Gastroesophageal sphincter (tissue), 4 donors: ENCODE data around the gene TP53TG5. TPM values are rescaled to one million over a fixed set of nuclear protein-coding genes. Genes with fewer than 3 reads are reported as not detected.

Experiments
- ATAC-seq: fragments of 150-250 bp; one replicate; pipeline ENCODE4 v1.9.1; 2016; ENCODE audit warnings: mild to moderate bottlenecking, moderate library complexity
- H3K27ac ChIP-seq, 4 donors: fragments of 200-600 bp; sonication (generic) in 3 of 4; 1 replicate in 3 of 4; 2 replicates in 1 of 4; pipeline ENCODE4 v1.5.1; 2016 to 2019
- H3K27me3 ChIP-seq: fragments of 200-600 bp; sonication (generic); one replicate; pipeline ENCODE4 v1.5.1; 2019
- H3K36me3 ChIP-seq, 2 donors: fragments of 200-600 bp; sonication (generic); one replicate each; pipeline ENCODE4 v1.5.1; 2019; ENCODE audit warnings: control low read depth in 1 of 2
- H3K4me1 ChIP-seq, 3 donors: fragments of 200-600 bp; sonication (generic); 1 replicate in 2 of 3; 2 replicates in 1 of 3; pipeline ENCODE4 v1.5.1; 2016 to 2019; ENCODE audit warnings: control low read depth in 2 of 3
- H3K4me3 ChIP-seq, 2 donors: fragments of 200-600 bp; sonication (generic); one replicate each; pipeline ENCODE4 v1.5.1; 2019; ENCODE audit warnings: mild to moderate bottlenecking in 1 of 2, moderate library complexity in 1 of 2
- H3K9me3 ChIP-seq, 3 donors: fragments of 200-600 bp; sonication (generic); one replicate each; pipeline ENCODE4 v1.5.1; 2017 to 2019; ENCODE audit warnings: control low read depth in 2 of 3
- EP300 ChIP-seq: sonication (generic); formaldehyde crosslinking; IDR thresholded peaks from one replicate; pipeline ENCODE4 v1.6.1; 2017; ENCODE audit warnings: antibody characterized with exemption, mild to moderate bottlenecking
- POLR2A ChIP-seq, 2 donors: fragments of 450-650 bp; IDR thresholded peaks; one replicate each; pipeline ENCODE4 v1.6.1; 2017; ENCODE audit warnings: antibody characterized with exemption in 2 of 2, mild to moderate bottlenecking in 2 of 2, moderate library complexity in 1 of 2
- POLR2AphosphoS5 ChIP-seq: sonication (generic); formaldehyde crosslinking; IDR thresholded peaks from one replicate; pipeline ENCODE4 v1.6.1; 2017; ENCODE audit warnings: antibody characterized with exemption
- WGBS, 2 donors: methylation state at CpG; one replicate each; pipeline ENCODE4 v1.1.5; 2018; ENCODE audit warnings: low coverage in 1 of 2; 5-methylcytosine and 5-hydroxymethylcytosine counted together
- total RNA-seq, 4 donors: library from RNA; depleted of rRNA; stranded (reverse); fragments of >200 nt; gene quantifications; one replicate each; pipeline ENCODE4 v1.1.0, GENCODE V29; 2016
- TF ChIP-seq, protein P1 (sequence below), 4 experiments: fragments of 200-600 bp in 2 of 4; fragments of 450-650 bp in 2 of 4; sonication (generic) in 1 of 4; IDR thresholded peaks; one replicate each; pipeline ENCODE4 v1.5.1; 2017 to 2019; ENCODE audit warnings: antibody characterized with exemption in 4 of 4, mild to moderate bottlenecking in 2 of 4, moderate library complexity in 2 of 4

TP53TG5 gene
- total RNA-seq, 4 donors from 2014 or later, result not detected

DNA sequence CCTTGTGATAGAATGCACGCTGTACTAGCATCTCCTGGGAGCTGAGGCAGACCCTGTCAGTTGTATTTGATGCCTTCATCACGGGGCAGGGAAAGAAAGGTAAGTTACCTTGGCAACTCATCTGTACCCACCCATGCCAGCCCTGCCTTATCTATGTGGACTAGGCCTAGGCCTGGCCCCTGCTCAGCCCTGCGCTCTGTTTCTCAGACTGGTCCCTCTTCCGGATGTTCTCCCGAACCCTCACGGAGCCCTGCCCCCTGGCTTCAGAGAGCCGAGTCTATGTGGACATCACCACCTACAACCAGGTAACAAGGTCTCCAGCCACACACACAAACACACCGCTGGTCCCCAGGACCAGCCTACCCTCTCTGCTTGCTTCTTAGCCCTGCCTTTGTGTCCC lies 42.0 kb upstream of the TP53TG5 start:
- H3K4me3 ChIP-seq, result no peak overlapping the region
- ATAC-seq, result no peak
- TF ChIP-seq, protein P1, sequence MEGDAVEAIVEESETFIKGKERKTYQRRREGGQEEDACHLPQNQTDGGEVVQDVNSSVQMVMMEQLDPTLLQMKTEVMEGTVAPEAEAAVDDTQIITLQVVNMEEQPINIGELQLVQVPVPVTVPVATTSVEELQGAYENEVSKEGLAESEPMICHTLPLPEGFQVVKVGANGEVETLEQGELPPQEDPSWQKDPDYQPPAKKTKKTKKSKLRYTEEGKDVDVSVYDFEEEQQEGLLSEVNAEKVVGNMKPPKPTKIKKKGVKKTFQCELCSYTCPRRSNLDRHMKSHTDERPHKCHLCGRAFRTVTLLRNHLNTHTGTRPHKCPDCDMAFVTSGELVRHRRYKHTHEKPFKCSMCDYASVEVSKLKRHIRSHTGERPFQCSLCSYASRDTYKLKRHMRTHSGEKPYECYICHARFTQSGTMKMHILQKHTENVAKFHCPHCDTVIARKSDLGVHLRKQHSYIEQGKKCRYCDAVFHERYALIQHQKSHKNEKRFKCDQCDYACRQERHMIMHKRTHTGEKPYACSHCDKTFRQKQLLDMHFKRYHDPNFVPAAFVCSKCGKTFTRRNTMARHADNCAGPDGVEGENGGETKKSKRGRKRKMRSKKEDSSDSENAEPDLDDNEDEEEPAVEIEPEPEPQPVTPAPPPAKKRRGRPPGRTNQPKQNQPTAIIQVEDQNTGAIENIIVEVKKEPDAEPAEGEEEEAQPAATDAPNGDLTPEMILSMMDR (IDR thresholded peaks at IDR 0.05), result no peak
- peak overlapping the region in 3 of 4 donors; percentile 53 to 82 (median 78) for H3K27ac ChIP-seq
- H3K9me3 ChIP-seq, result no peaks in the 10 kb centered on the region
- WGBS, 2 donors, result 87% methylated on average over 3 of the region's 8 CpGs; no CpG with 5 or more reads in 1 of the 2 donors
- no peaks in the 10 kb centered on the region for H3K27me3 ChIP-seq
- H3K4me1 ChIP-seq, result peaks cover 5 to 45% (median 34%) of the 10 kb centered on the region in 3 donors
- H3K36me3 ChIP-seq, result peaks cover 0 to 67% of the 10 kb centered on the region in 2 donors

DNA sequence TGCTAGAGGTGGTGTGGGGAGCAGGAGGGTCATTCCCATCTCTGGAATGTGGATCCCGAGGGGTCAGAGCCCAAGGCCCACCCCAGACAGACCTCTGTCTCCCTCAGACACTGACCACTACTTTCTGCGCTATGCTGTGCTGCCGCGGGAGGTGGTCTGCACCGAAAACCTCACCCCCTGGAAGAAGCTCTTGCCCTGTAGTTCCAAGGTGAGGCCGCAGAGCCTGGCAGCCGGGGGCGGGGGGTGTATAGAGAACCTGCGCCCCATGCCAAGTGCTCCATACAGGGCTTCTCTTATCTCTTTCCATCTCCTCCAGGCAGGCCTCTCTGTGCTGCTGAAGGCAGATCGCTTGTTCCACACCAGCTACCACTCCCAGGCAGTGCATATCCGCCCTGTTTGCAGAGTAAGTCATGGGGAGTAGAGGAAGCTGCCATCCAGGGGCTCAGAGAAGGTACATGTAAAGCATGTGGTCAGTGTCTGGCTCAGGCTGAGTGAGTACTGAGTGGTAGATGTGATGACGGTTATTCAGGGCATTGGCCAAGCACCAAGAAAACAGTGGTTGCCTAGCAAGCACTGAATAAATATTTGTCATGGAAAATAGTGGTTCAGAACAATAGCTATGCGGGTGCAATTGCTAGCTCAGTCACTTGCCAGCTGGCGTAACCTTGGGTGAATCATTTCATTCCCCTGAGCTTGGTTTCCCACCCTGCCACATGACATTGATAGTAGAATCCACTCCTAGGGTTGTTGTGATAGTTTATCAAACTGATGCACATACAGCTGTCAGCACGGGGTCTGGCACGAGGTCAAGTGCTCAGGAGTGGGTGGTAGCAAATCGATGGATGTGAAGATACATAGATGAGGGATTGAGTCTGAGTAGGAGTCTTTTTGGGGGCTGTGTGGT lies 41.3 kb upstream of the TP53TG5 start:
- no peak overlapping the region for H3K4me3 ChIP-seq
- H3K36me3 ChIP-seq, result peaks cover 0 to 60% of the 10 kb centered on the region in 2 donors
- ATAC-seq, result peak; percentile 87
- no peaks in the 10 kb centered on the region for H3K9me3 ChIP-seq
- H3K27ac ChIP-seq, result peak overlapping the region; percentile 48 to 82 (median 68)
- 13 to 32% methylated on average over 4 to 9 of the region's 17 CpGs for WGBS, 2 donors
- H3K27me3 ChIP-seq, result no peaks in the 10 kb centered on the region
- TF ChIP-seq POLR2A (IDR thresholded peaks at IDR 0.05), result no peak
- TF ChIP-seq POLR2AphosphoS5, result no peak
- TF ChIP-seq, protein P1 (IDR thresholded peaks at IDR 0.05), result no peak
- TF ChIP-seq EP300, result no peak
- peaks cover 5 to 46% (median 34%) of the 10 kb centered on the region in 3 donors for H3K4me1 ChIP-seq

DNA sequence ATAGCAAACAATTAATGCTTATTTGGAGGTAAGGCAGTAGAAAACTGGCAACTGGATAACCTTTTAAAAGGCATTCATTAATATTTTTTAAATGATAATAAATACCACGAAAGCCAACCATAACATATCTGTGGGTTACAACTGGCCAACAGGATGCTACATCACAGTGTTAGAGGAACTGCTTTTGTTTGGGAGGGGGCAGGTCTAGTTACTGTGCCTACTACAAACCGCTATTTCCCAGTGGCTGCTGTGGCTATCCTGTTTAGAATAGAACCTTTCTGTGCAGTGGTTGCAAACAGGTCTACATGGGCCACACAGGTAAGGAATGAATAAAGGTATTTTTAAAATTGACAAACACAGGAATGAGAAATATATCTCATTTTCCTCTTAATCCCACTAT lies 38.8 kb upstream of the TP53TG5 start:
- WGBS, 2 donors, result 62 to 73% methylated on average over 2 of the region's 2 CpGs
- Histone ChIP-seq H3K4me3 (peak overlapping the region; percentile 67 to 86), H3K9me3 (no peaks in the 10 kb centered on the region), H3K36me3 (peaks cover 0 to 43% of the 10 kb centered on the region in 2 donors), H3K27me3 (no peaks in the 10 kb centered on the region), H3K27ac (peak overlapping the region in 3 of 4 donors; percentile 85 to 87 (median 87)), H3K4me1 (peaks cover 5 to 46% (median 34%) of the 10 kb centered on the region in 3 donors)
- ATAC-seq, result no peak
- no peak for TF ChIP-seq POLR2A (IDR thresholded peaks at IDR 0.05)

DNA sequence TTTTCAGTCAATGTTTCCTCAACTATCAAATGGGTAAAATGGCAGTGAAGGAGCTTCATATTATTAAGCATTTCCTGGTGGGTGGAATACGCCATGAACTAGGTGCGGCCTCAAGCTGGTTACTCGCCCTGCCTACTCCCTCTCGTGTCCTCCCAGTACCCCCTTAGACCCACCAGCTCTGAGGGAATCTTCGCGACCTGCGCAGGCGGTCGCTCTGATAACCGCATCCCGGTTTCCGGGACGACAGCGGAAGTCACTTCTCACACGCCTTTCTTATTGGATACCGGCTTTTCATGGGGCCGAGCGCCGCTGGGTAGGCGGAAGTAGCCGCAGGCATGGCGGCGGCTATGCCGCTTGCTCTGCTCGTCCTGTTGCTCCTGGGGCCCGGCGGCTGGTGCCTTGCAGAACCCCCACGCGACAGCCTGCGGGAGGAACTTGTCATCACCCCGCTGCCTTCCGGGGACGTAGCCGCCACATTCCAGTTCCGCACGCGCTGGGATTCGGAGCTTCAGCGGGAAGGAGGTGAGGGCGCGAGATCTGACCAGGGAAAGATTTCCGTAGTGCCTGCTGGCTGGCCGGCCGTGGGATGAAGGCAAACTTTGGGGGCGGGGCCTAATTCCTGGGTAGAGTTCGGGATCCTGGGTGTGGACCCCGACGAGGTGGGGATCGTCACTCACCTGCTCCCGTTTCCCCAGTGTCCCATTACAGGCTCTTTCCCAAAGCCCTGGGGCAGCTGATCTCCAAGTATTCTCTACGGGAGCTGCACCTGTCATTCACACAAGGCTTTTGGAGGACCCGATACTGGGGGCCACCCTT lies 37.9 kb upstream of the TP53TG5 start, which contains the start of gene PIGT:
TSS of gene PIGT (plus strand) at position 320 of the 816 bp plus-strand sequence. CDS start at position 336, 16 bp downstream.
- peaks cover 5 to 48% (median 34%) of the 10 kb centered on the region in 3 donors for H3K4me1 ChIP-seq
- H3K27me3 ChIP-seq, result no peaks in the 10 kb centered on the region
- peak; percentile 76 for ATAC-seq
- WGBS, 2 donors, result 0% methylated on average over 2 to 10 of the region's 52 CpGs
- no peaks in the 10 kb centered on the region for H3K9me3 ChIP-seq
- H3K36me3 ChIP-seq, result peaks cover 0 to 41% of the 10 kb centered on the region in 2 donors
- peak within 1 kb of the TSS; percentile 67 to 86 for H3K4me3 ChIP-seq
- peak within 1 kb of the TSS; percentile 85 to 90 (median 87) for H3K27ac ChIP-seq
- no peak for TF ChIP-seq EP300
- TF ChIP-seq POLR2A (IDR thresholded peaks at IDR 0.05), result peak; percentile 88 to 89
- TF ChIP-seq POLR2AphosphoS5, result peak; percentile 90
- TF ChIP-seq, protein P1 (IDR thresholded peaks at IDR 0.05), result peak in 1 of 4 experiments; percentile 17

DNA sequence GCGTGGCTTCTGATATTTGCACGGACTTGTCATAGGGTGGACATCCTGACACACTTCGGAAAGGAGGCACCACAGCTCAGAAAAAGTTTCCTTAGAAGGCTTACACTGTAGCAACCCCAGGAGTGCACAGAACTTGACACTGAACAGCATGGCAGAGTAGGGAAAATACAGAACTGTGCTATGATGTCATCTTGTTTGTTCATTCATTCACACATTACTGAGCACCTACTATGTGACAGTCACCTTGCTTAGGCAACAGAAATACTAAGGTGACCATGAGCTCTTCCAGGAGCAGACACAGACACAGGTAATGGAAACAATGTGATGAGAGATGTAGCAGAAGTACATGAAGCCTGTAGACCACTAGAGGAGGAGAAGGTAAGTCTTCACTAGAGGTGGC lies 35.4 kb upstream of the TP53TG5 start:
- Histone ChIP-seq H3K27ac (no peak overlapping the region), H3K9me3 (no peaks in the 10 kb centered on the region), H3K36me3 (peaks cover 0 to 41% of the 10 kb centered on the region in 2 donors), H3K4me3 (no peak overlapping the region), H3K27me3 (no peaks in the 10 kb centered on the region), H3K4me1 (peaks cover 0 to 56% (median 20%) of the 10 kb centered on the region in 3 donors)
- TF ChIP-seq EP300 (no peak), POLR2AphosphoS5 (no peak), POLR2A (IDR thresholded peaks at IDR 0.05) (no peak)
- TF ChIP-seq, protein P1 (IDR thresholded peaks at IDR 0.05), result no peak
- ATAC-seq, result no peak
- 40% methylated on average over 1 of the region's 3 CpGs; no CpG with 5 or more reads in 1 of the 2 donors for WGBS, 2 donors
